Lower leg skin (tissue), 3 donors: ENCODE results near the gene UBE2J1.

Source experiments
- POLR2A ChIP-seq, 2 donors: fragments of 450-650 bp; IDR thresholded peaks; one replicate each; pipeline ENCODE4 v1.6.1; 2016 to 2017; ENCODE audit warnings: antibody characterized with exemption in 2 of 2, mild to moderate bottlenecking in 1 of 2, moderate library complexity in 1 of 2
- TF ChIP-seq, protein P1 (sequence below), 3 donors: fragments of 450-650 bp; IDR thresholded peaks; one replicate each; pipeline ENCODE4 v1.5.1; 2016; ENCODE audit warnings: antibody characterized with exemption in 3 of 3, mild to moderate bottlenecking in 3 of 3, moderate library complexity in 2 of 3

GRCh38 chr6:89282749-89283148 is 69.8 kb downstream of the UBE2J1 start:
- TF ChIP-seq, protein P1, sequence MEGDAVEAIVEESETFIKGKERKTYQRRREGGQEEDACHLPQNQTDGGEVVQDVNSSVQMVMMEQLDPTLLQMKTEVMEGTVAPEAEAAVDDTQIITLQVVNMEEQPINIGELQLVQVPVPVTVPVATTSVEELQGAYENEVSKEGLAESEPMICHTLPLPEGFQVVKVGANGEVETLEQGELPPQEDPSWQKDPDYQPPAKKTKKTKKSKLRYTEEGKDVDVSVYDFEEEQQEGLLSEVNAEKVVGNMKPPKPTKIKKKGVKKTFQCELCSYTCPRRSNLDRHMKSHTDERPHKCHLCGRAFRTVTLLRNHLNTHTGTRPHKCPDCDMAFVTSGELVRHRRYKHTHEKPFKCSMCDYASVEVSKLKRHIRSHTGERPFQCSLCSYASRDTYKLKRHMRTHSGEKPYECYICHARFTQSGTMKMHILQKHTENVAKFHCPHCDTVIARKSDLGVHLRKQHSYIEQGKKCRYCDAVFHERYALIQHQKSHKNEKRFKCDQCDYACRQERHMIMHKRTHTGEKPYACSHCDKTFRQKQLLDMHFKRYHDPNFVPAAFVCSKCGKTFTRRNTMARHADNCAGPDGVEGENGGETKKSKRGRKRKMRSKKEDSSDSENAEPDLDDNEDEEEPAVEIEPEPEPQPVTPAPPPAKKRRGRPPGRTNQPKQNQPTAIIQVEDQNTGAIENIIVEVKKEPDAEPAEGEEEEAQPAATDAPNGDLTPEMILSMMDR (IDR thresholded peaks at IDR 0.05) = no peak
- no peak for TF ChIP-seq POLR2A (IDR thresholded peaks at IDR 0.05)
